Measurements from ENCODE around the gene DRAP1. TPM values are rescaled to one million over a fixed set of nuclear protein-coding genes. Genes with fewer than 3 reads are reported as not detected.

Gene DRAP1
- total RNA-seq, 1 experiment from 2014 or later, result 114 TPM

- TF ChIP-seq CTCF (IDR thresholded peaks at IDR 0.05), result no peak
- no peak for TF ChIP-seq E2F4 (CRISPR knock-in tag; IDR thresholded peaks at IDR 0.05; ENCODE audit: borderline replicate concordance, low read depth)
- peak; percentile 47; the same call in 1 of the 2 replicates for TF ChIP-seq PREB (CRISPR knock-in tag; IDR thresholded peaks at IDR 0.05; ENCODE audit: borderline replicate concordance)
- no peak for TF ChIP-seq TEAD4 (CRISPR knock-in tag; IDR thresholded peaks at IDR 0.05)
- TF ChIP-seq STAT6 (CRISPR knock-in tag; conservative IDR thresholded peaks at IDR 0.05; ENCODE audit: low read depth), result no peak
- TF ChIP-seq ZNF532 (CRISPR knock-in tag; IDR thresholded peaks at IDR 0.05; ENCODE audit: borderline replicate concordance), result no peak
- no peak; the same call in 1 of the 2 replicates for TF ChIP-seq SMAD4 (CRISPR knock-in tag; IDR thresholded peaks at IDR 0.05)
- no peak for TF ChIP-seq E2F1 (CRISPR knock-in tag; IDR thresholded peaks at IDR 0.05)
- TF ChIP-seq SMAD3 (CRISPR knock-in tag; IDR thresholded peaks at IDR 0.05; ENCODE audit: borderline replicate concordance), result peak; percentile 87
- no peak for TF ChIP-seq HMGA2 (CRISPR knock-in tag; IDR thresholded peaks at IDR 0.05)
- no peak for TF ChIP-seq ATF6 (CRISPR knock-in tag; IDR thresholded peaks at IDR 0.05)
- peak; percentile 75 for TF ChIP-seq E2F5 (CRISPR knock-in tag; IDR thresholded peaks at IDR 0.05)
- TF ChIP-seq CREM (CRISPR knock-in tag; IDR thresholded peaks at IDR 0.05), result peak; percentile 80; the same call in 1 of the 2 replicates
- TF ChIP-seq ARID4B (CRISPR knock-in tag; IDR thresholded peaks at IDR 0.05; ENCODE audit: borderline replicate concordance), result no peak
- peak; percentile 76; the same call in 1 of the 2 replicates for TF ChIP-seq TP53 (CRISPR knock-in tag; IDR thresholded peaks at IDR 0.05)
- no peak for TF ChIP-seq JAZF1 (CRISPR knock-in tag; IDR thresholded peaks at IDR 0.05)
- TF ChIP-seq ETV6 (CRISPR knock-in tag; IDR thresholded peaks at IDR 0.05), result peak; percentile 90
- TF ChIP-seq IRF2 (CRISPR knock-in tag; IDR thresholded peaks at IDR 0.05; ENCODE audit: borderline replicate concordance, low read depth), result no peak
- no peak for TF ChIP-seq EMX1 (CRISPR knock-in tag; IDR thresholded peaks at IDR 0.05)
Observed at GRCh38 chr11:65919141-65919572, at the start of gene DRAP1 (continued).
